ENCODE measurements around the gene MED9. TPM values are rescaled to one million over a fixed set of nuclear protein-coding genes. Genes with fewer than 3 reads are reported as not detected.
A peak's percentile ranks its signal among the peaks of the same experiment; 100 is the strongest.

Gene MED9
- total RNA-seq, 1 donor from 2014 or later, result 19.1 TPM

- no peak for DNase-seq (ENCODE audit: low spot score)
These were observed 14.3 kb downstream of the MED9 start for GRCh38 chr17:17491031-17491471.

GRCh38 chr17:17491546-17491988 is 14.8 kb downstream of the MED9 start:
- DNase-seq (ENCODE audit: low spot score), result no peak

- DNase-seq (ENCODE audit: low spot score), result no peak
These were observed 15.3 kb downstream of the MED9 start for GRCh38 chr17:17492085-17492484.

GRCh38 chr17:17492571-17492970 is 15.8 kb downstream of the MED9 start:
- no peak for DNase-seq (ENCODE audit: low spot score)

GRCh38 chr17:17493249-17493985 is 16.6 kb downstream of the MED9 start:
- no peak for DNase-seq (ENCODE audit: low spot score)

- DNase-seq (ENCODE audit: low spot score), result no peak
These were observed 17.2 kb downstream of the MED9 start for GRCh38 chr17:17493986-17494466.

- DNase-seq (ENCODE audit: low spot score), result no peak
These were observed 17.7 kb downstream of the MED9 start for GRCh38 chr17:17494499-17494869.

- DNase-seq (ENCODE audit: low spot score), result no peak
These were observed 18.2 kb downstream of the MED9 start for GRCh38 chr17:17494870-17495535.

GRCh38 chr17:17495536-17496188 is 18.9 kb downstream of the MED9 start:
- no peak for DNase-seq (ENCODE audit: low spot score)

- DNase-seq (ENCODE audit: low spot score), result peak; percentile 92
These were observed 19.6 kb downstream of the MED9 start, which contains the start of gene RASD1 for GRCh38 chr17:17496189-17497064. Gene RASD1 (minus strand): TSS chr17:17496395. CDS start chr17:17496181, 214 bp downstream.

GRCh38 chr17:17497065-17497844 is 20.5 kb downstream of the MED9 start:
- no peak for DNase-seq (ENCODE audit: low spot score)

GRCh38 chr17:17497845-17498520 is 21.2 kb downstream of the MED9 start:
- DNase-seq (ENCODE audit: low spot score), result no peak

- DNase-seq (ENCODE audit: low spot score), result no peak
These were observed 22.0 kb downstream of the MED9 start for GRCh38 chr17:17498606-17499301.

GRCh38 chr17:17499402-17500145 is 22.8 kb downstream of the MED9 start:
- DNase-seq (ENCODE audit: low spot score), result no peak

- no peak for DNase-seq (ENCODE audit: low spot score)
These were observed 24.3 kb downstream of the MED9 start for GRCh38 chr17:17500999-17501605.

GRCh38 chr17:17502741-17503565 is 26.2 kb downstream of the MED9 start:
- DNase-seq (ENCODE audit: low spot score), result no peak

GRCh38 chr17:17503566-17504130 is 26.8 kb downstream of the MED9 start:
- DNase-seq (ENCODE audit: low spot score), result no peak

Data from ureter (tissue), 1 donor.